GM19328 (cell line): ENCODE measurements around the gene UBR2.
"Not testable (repeated sequence)": the region's sequence is repeated elsewhere in the genome, so short reads cannot be mapped to it uniquely, and the experiment has no call there.

ENCODE experiments used
- ATAC-seq: cut with Tn5 transposase; IDR thresholded peaks from one replicate; pipeline ENCODE4 v1.9.1; 2021; ENCODE audit warnings: mild to moderate bottlenecking, moderate library complexity; ENCODE audit not compliant: unreplicated experiment

Gene UBR2

GRCh38 chr6:42615518-42615917 lies 51.7 kb downstream of the UBR2 start:
- no peak for ATAC-seq

GRCh38 chr6:42616716-42617115 lies 52.9 kb downstream of the UBR2 start:
- no peak for ATAC-seq

GRCh38 chr6:42618105-42618504 lies 54.3 kb downstream of the UBR2 start:
- ATAC-seq = no peak

- ATAC-seq = no peak
Observed at GRCh38 chr6:42618686-42619085, 54.9 kb downstream of the UBR2 start.

GRCh38 chr6:42619963-42620362 lies 56.1 kb downstream of the UBR2 start:
- ATAC-seq = no peak

- ATAC-seq = no peak
Observed at GRCh38 chr6:42624601-42625000, 60.8 kb downstream of the UBR2 start.

- ATAC-seq = no peak
Observed at GRCh38 chr6:42627044-42627443, 63.2 kb downstream of the UBR2 start.

- ATAC-seq = no peak
Observed at GRCh38 chr6:42627674-42628073, 63.8 kb downstream of the UBR2 start.

- no peak for ATAC-seq
Observed at GRCh38 chr6:42628604-42629003, 64.8 kb downstream of the UBR2 start.

- ATAC-seq = no peak
Observed at GRCh38 chr6:42629845-42630244, 66.0 kb downstream of the UBR2 start.

GRCh38 chr6:42637681-42638080 lies 73.9 kb downstream of the UBR2 start:
- no peak for ATAC-seq

- no peak for ATAC-seq
Observed at GRCh38 chr6:42642794-42643193, 79.0 kb downstream of the UBR2 start.

GRCh38 chr6:42644211-42644610 lies 80.4 kb downstream of the UBR2 start:
- no peak for ATAC-seq

- no peak for ATAC-seq
Observed at GRCh38 chr6:42652024-42652746, 88.4 kb downstream of the UBR2 start.

- ATAC-seq = no peak
Observed at GRCh38 chr6:42653851-42654250, 90.0 kb downstream of the UBR2 start.

- no peak for ATAC-seq
Observed at GRCh38 chr6:42659806-42660205, 96.0 kb downstream of the UBR2 start.

GRCh38 chr6:42661540-42662153 lies 97.8 kb downstream of the UBR2 start:
- ATAC-seq = no peak

GRCh38 chr6:42664718-42665117 lies 100.9 kb downstream of the UBR2 start:
- ATAC-seq = no peak

- ATAC-seq = not testable (repeated sequence)
Observed at GRCh38 chr6:42674368-42674767, 110.5 kb downstream of the UBR2 start.

- no peak for ATAC-seq
Observed at GRCh38 chr6:42674780-42675179, 111.0 kb downstream of the UBR2 start.

- no peak for ATAC-seq
Observed at GRCh38 chr6:42679358-42679757, 115.5 kb downstream of the UBR2 start.

GRCh38 chr6:42688281-42688680 lies 124.5 kb downstream of the UBR2 start:
- ATAC-seq = no peak

GRCh38 chr6:42689371-42689770 lies 125.5 kb downstream of the UBR2 start:
- no peak for ATAC-seq
